GM21825 (cell line): ENCODE measurements around the gene TMEM240.
"Not testable (repeated sequence)": the region's sequence is repeated elsewhere in the genome, so short reads cannot be mapped to it uniquely, and the experiment has no call there.

ENCODE experiments used
- ATAC-seq: cut with Tn5 transposase; IDR thresholded peaks from one replicate; pipeline ENCODE4 v1.9.1; 2021; ENCODE audit warnings: mild to moderate bottlenecking, moderate library complexity; ENCODE audit not compliant: unreplicated experiment

TMEM240 gene

DNA sequence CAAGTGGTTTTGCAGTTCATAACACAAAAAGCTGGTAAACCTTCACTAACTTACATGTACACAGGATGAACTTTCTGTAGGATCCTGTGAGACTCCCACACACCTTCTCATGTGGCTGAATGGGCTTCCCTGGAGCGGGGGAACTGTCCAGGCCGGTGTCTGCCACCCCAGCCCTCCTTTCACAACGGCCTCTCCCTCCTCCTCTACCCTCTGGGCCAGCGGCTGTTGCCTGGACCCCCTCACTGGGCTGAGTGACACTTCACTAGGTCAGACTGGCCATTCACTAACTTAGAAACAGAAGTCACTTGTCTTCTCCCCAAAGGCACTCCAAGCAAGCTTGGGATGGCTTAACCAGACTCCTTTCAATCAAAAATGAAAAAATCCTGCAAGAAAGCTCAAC is 18.2 kb upstream of the TMEM240 start:
- ATAC-seq: no peak

DNA sequence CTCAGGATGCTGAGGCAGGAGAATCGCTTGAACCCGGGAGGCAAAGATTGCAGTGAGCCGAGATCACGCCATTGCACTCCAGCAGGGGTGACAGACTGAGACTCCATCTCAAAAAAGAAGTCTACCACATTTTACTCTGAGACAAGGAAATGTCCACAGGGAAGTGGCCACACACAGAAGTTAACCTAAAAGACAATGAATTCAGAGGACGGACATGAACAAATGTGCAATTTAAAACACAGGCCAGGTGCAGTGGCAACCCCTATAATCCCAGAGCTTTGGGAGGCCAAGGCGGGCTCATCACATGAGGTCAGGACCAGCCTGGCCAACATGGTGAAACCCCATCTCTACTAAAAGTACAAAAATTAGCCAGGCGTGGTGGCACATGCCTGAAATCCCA is 17.3 kb upstream of the TMEM240 start:
- ATAC-seq: not testable (repeated sequence)

DNA sequence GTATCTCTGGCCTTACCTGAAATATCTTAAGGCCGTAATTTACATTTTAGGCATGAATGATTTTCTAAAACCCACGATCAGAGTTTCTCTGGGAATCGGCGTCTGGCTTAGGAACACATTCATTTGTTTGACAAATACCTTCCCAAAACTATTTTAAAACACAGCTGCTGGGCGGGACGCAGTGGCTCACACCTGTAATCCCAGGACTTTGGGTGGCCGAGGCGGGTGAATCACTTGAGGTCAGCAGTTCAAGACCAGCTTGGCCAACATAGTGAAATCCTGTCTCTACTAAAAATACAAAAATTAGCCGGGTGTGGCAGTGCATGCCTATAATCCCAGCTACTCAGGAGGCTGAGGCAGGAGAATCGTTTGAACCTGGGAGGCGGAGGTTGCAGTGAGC is 16.5 kb upstream of the TMEM240 start:
- not testable (repeated sequence) for ATAC-seq

DNA sequence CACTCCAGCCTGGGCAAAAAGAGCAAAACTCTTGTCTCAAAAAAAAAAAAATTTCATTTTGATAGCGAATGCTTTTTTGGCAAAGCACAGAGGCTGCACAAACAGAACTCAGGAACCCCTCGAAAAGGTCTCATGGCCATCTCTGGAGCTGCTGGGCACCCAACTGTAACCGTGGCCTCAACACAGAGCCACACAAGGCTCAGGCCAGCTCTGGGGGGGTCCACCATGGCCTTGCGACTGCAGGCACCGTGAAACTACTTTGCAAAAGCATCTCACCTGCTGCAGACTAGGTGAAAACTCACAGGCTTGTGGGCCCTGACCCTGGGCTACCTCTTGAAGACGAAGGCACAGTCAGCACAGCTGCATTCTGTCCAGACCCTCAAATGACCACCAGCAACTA is 16.1 kb upstream of the TMEM240 start:
- no peak for ATAC-seq

- no peak for ATAC-seq
Measured at GRCh38 chr1:1554926-1555915, 14.8 kb upstream of the TMEM240 start.

DNA sequence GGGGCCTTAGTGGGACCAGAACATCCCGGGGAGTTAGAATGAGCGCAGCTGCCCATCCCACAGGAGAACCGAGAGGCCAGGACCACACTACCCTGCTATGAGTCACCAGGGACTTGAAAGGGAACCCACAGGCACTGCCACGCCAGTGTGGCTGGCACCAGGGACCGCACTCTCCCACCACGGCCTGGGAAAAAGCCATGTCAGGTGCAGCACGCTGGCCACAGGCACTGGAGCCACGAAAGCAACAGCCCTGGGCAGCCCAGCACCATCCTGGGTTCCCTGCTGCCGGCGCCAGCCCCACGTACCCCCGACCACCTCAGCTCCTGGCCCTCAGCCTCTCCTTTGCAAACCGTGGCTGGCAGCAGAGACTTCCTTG is 14.1 kb upstream of the TMEM240 start:
- no peak for ATAC-seq

DNA sequence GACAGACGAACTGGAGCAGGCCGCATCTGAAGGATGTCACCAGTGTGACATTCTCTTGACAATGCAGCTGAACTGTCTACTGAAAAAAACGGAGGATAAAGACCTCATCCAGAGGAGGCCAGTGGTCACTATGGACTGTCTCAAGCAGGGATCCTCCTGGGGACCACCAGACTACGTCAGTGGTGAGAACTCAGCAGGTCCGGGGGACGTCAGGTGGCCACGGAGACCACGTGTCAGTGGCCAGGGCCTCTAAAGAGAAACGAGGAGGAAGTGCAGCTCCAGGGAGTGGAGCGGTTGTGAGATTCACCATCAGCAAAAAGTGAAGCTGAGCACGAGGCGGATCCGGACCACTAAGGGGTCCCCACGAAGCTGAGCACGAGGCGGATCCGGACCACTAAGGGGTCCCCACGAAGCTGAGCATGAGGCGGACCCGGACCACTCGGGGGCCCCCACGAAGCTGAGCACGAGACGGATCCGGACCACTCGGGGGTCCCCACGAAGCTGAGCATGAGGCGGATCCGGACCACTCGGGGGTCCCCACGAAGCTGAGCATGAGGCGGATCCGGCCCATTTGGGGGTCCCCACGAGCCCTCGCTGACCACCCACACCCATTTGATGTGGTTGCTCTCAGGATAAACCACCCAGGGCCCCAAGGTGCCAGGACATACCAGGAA is 13.5 kb upstream of the TMEM240 start:
- ATAC-seq: no peak

- ATAC-seq: no peak
Measured at GRCh38 chr1:1552263-1552639, 11.8 kb upstream of the TMEM240 start.

GRCh38 chr1:1551524-1552262 is 11.3 kb upstream of the TMEM240 start:
- no peak for ATAC-seq

DNA sequence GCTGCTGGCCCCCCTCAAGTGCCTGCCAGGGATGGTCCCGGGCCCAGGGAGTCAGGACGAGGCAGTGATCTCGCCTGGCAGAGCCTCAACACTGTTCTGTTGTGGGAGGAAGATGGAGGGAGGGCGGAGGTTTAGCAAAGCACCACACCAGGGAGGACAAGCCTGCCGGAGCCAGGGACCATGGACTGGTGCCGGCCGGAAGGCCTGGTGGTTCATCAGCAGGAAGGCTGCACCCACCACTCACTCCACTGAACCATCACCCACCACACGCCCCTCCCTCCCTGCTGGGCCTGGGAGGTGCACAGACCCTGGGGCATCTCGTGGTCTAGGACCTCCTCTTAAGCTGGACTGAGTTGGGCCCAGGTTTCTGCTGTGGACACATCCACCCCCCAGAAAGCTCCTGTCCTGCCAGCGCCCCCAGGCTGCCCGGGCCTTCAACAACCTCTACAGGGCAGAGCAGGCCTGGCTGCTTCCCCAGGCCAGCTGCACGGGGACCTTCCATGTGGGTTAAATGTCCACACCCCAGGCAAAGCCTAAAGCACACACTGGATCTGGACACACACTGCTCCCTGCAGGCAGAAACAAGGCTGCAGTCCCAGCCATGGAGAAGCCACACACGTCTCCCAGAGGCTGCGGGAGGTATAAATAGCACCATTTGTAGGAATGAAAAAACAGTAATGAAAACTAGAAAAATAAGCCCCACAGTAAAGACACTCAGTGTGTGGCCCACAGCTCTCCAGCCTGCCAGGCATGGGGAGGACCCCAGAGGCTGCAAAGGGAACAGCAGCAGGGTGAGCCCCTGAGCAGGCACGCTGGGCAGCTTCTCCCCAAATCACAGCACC is 10.4 kb upstream of the TMEM240 start:
- ATAC-seq: no peak

DNA sequence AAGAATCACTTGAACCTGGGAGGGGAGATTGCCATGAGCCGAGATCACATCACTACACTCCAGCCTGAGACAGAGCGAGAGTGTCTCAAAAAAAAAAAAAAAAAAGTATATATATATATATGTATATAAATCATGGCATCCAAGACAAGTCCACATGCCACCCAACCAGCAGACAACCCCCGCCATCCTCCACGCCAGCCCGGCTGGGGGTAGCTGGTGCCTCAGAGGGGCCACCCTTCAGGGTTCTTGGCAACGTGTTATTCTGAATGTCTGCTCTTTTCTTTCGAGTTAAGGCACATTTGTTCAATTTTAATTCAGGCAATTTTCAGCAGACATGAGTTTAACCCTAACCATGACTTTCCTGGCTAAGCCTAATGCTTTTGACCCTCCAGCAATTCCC is 9.7 kb upstream of the TMEM240 start:
- no peak for ATAC-seq

DNA sequence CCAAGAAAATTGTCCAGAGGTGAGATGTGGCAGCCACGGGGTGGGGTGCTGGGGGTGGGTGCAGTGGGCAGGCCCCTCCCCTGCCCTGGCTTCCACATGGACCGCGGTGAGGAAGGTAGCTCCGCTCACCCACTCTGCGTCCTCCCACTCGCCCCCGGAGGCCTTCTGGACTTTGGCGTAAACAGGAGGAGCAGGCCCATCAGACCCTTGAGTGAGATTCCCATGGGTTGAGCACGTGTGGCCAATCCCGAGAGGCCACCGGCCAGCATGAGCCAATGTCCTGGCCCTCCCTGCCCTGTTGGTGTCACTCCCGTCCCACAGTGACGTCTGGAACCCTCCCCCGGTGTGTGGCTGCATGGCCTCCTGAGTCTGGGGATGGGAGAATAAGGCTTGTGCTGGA is 8.2 kb upstream of the TMEM240 start:
- no peak for ATAC-seq

- ATAC-seq: no peak
Measured at GRCh38 chr1:1547476-1547875, 7.1 kb upstream of the TMEM240 start.

GRCh38 chr1:1547011-1547410 is 6.6 kb upstream of the TMEM240 start:
- no peak for ATAC-seq

GRCh38 chr1:1545946-1546737 is 5.7 kb upstream of the TMEM240 start:
- ATAC-seq: no peak

DNA sequence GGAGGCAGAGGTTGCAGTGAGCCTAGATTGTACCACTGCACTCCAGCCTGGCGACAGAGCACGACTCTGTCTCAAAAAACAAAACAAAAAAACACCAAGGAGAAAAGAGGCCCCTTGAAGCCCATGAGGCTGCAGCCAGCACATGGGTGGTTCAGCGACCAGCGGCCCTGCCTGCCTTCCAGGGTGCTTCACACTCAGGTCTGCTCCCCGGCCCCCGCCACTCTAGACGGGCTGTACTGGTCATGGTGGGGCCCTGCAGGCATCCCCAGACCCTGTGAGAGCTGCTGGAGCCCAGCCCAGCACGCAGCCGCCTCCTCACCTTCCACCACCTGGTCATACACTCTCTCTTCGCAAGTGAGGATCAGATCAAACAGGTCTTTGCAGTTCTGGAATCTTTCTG is 4.1 kb upstream of the TMEM240 start:
- ATAC-seq: no peak

DNA sequence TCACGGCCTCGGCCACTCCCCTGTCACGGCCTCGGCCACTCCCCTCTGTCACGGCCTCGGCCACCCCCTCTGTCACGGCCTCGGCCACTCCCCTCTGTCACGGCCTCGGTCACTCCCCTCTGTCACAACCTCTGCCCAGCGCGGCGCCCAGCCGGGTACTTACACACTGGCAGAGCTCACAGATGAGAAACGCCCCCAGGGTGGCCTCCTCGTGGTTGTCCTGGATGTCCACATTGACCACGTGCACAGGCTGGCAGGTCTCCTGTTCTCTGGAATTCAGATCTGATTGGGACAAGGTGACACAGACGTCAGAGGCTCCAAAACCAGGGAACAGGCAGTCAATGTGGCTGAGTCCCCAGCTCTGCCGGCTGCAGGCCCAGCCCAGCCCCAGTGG is 3.3 kb upstream of the TMEM240 start:
- ATAC-seq: no peak

- ATAC-seq: no peak
Measured at GRCh38 chr1:1542766-1543705, 2.6 kb upstream of the TMEM240 start.
